ENCODE results near the gene PACS1.
A peak's percentile ranks its signal among the peaks of the same experiment; 100 is the strongest.
"Not testable (repeated sequence)": the region's sequence is repeated elsewhere in the genome, so short reads cannot be mapped to it uniquely, and the experiment has no call there.

The PACS1 gene

GRCh38 chr11:66087148-66087908 is 17.3 kb downstream of the PACS1 start:
- H3K4me1 ChIP-seq (ENCODE audit: control insufficient read depth, insufficient read depth, low read length) = no peaks in the 10 kb centered on the region
- H3K4me3 ChIP-seq (ENCODE audit: low read length) = no peak overlapping the region
- no peak overlapping the region for H3K9ac ChIP-seq (ENCODE audit: low read length)
- no peaks in the 10 kb centered on the region for H3K36me3 ChIP-seq (ENCODE audit: control insufficient read depth, insufficient read depth, low read length)
- H3K27me3 ChIP-seq (ENCODE audit: control insufficient read depth, insufficient read depth, low read length) = no peaks in the 10 kb centered on the region
- no peak overlapping the region for H3K27ac ChIP-seq (ENCODE audit: low read depth, low read length)

GRCh38 chr11:66089067-66089466 is 19.0 kb downstream of the PACS1 start:
- no peaks in the 10 kb centered on the region for H3K27me3 ChIP-seq (ENCODE audit: control insufficient read depth, insufficient read depth, low read length)
- no peak overlapping the region for H3K27ac ChIP-seq (ENCODE audit: low read depth, low read length)
- no peak overlapping the region for H3K4me3 ChIP-seq (ENCODE audit: low read length)
- no peaks in the 10 kb centered on the region for H3K36me3 ChIP-seq (ENCODE audit: control insufficient read depth, insufficient read depth, low read length)
- H3K4me1 ChIP-seq (ENCODE audit: control insufficient read depth, insufficient read depth, low read length) = no peaks in the 10 kb centered on the region
- no peak overlapping the region for H3K9ac ChIP-seq (ENCODE audit: low read length)

- Histone ChIP-seq H3K27ac (ENCODE audit: low read depth, low read length) (no peak overlapping the region), H3K4me3 (ENCODE audit: low read length) (no peak overlapping the region), H3K4me1 (ENCODE audit: control insufficient read depth, insufficient read depth, low read length) (no peaks in the 10 kb centered on the region), H3K36me3 (ENCODE audit: control insufficient read depth, insufficient read depth, low read length) (no peaks in the 10 kb centered on the region), H3K27me3 (ENCODE audit: control insufficient read depth, insufficient read depth, low read length) (no peaks in the 10 kb centered on the region), H3K9ac (ENCODE audit: low read length) (no peak overlapping the region)
These were observed 20.2 kb downstream of the PACS1 start for GRCh38 chr11:66090288-66090687.

GRCh38 chr11:66092125-66092524 is 22.1 kb downstream of the PACS1 start:
- H3K27ac ChIP-seq (ENCODE audit: low read depth, low read length); H3K4me3 ChIP-seq (ENCODE audit: low read length); H3K9ac ChIP-seq (ENCODE audit: low read length); H3K27me3 ChIP-seq (ENCODE audit: control insufficient read depth, insufficient read depth, low read length); H3K4me1 ChIP-seq (ENCODE audit: control insufficient read depth, insufficient read depth, low read length); H3K36me3 ChIP-seq (ENCODE audit: control insufficient read depth, insufficient read depth, low read length): not testable (repeated sequence)

- H3K27me3 ChIP-seq (ENCODE audit: control insufficient read depth, insufficient read depth, low read length); H3K4me1 ChIP-seq (ENCODE audit: control insufficient read depth, insufficient read depth, low read length); H3K4me3 ChIP-seq (ENCODE audit: low read length); H3K9ac ChIP-seq (ENCODE audit: low read length); H3K36me3 ChIP-seq (ENCODE audit: control insufficient read depth, insufficient read depth, low read length); H3K27ac ChIP-seq (ENCODE audit: low read depth, low read length): not testable (repeated sequence)
These were observed 29.7 kb downstream of the PACS1 start for GRCh38 chr11:66099746-66100145.

- Histone ChIP-seq H3K9ac (ENCODE audit: low read length) (no peak overlapping the region), H3K4me3 (ENCODE audit: low read length) (peak overlapping the region; percentile 17), H3K27me3 (ENCODE audit: control insufficient read depth, insufficient read depth, low read length) (no peaks in the 10 kb centered on the region), H3K4me1 (ENCODE audit: control insufficient read depth, insufficient read depth, low read length) (no peaks in the 10 kb centered on the region), H3K36me3 (ENCODE audit: control insufficient read depth, insufficient read depth, low read length) (no peaks in the 10 kb centered on the region), H3K27ac (ENCODE audit: low read depth, low read length) (no peak overlapping the region)
These were observed 30.4 kb downstream of the PACS1 start for GRCh38 chr11:66100272-66101065.

GRCh38 chr11:66101066-66101464 is 31.0 kb downstream of the PACS1 start:
- H3K27me3 ChIP-seq (ENCODE audit: control insufficient read depth, insufficient read depth, low read length) = no peaks in the 10 kb centered on the region

GRCh38 chr11:66104057-66104638 is 34.1 kb downstream of the PACS1 start:
- H3K27me3 ChIP-seq (ENCODE audit: control insufficient read depth, insufficient read depth, low read length) = no peaks in the 10 kb centered on the region
- no peaks in the 10 kb centered on the region for H3K36me3 ChIP-seq (ENCODE audit: control insufficient read depth, insufficient read depth, low read length)
- no peaks in the 10 kb centered on the region for H3K4me1 ChIP-seq (ENCODE audit: control insufficient read depth, insufficient read depth, low read length)
- H3K9ac ChIP-seq (ENCODE audit: low read length) = no peak overlapping the region
- H3K27ac ChIP-seq (ENCODE audit: low read depth, low read length) = no peak overlapping the region
- H3K4me3 ChIP-seq (ENCODE audit: low read length) = no peak overlapping the region

More at GRCh38 chr11:66101066-66101464, 31.0 kb downstream of the PACS1 start:
- H3K9ac ChIP-seq (ENCODE audit: low read length) = no peak overlapping the region
- H3K36me3 ChIP-seq (ENCODE audit: control insufficient read depth, insufficient read depth, low read length) = no peaks in the 10 kb centered on the region
- no peaks in the 10 kb centered on the region for H3K4me1 ChIP-seq (ENCODE audit: control insufficient read depth, insufficient read depth, low read length)
- H3K4me3 ChIP-seq (ENCODE audit: low read length) = no peak overlapping the region
- no peak overlapping the region for H3K27ac ChIP-seq (ENCODE audit: low read depth, low read length)

- Histone ChIP-seq H3K4me1 (ENCODE audit: control insufficient read depth, insufficient read depth, low read length) (no peaks in the 10 kb centered on the region), H3K27me3 (ENCODE audit: control insufficient read depth, insufficient read depth, low read length) (no peaks in the 10 kb centered on the region), H3K36me3 (ENCODE audit: control insufficient read depth, insufficient read depth, low read length) (no peaks in the 10 kb centered on the region), H3K27ac (ENCODE audit: low read depth, low read length) (no peak overlapping the region), H3K4me3 (ENCODE audit: low read length) (no peak overlapping the region), H3K9ac (ENCODE audit: low read length) (no peak overlapping the region)
These were observed 36.9 kb downstream of the PACS1 start for GRCh38 chr11:66106786-66107599.

- no peak overlapping the region for H3K9ac ChIP-seq (ENCODE audit: low read length)
- H3K27ac ChIP-seq (ENCODE audit: low read depth, low read length) = no peak overlapping the region
- H3K36me3 ChIP-seq (ENCODE audit: control insufficient read depth, insufficient read depth, low read length) = no peaks in the 10 kb centered on the region
- H3K4me1 ChIP-seq (ENCODE audit: control insufficient read depth, insufficient read depth, low read length) = peaks cover 6% of the 10 kb centered on the region
- no peak overlapping the region for H3K4me3 ChIP-seq (ENCODE audit: low read length)
- H3K27me3 ChIP-seq (ENCODE audit: control insufficient read depth, insufficient read depth, low read length) = no peaks in the 10 kb centered on the region
These were observed 37.8 kb downstream of the PACS1 start for GRCh38 chr11:66107600-66108510.

GRCh38 chr11:66109294-66109693 is 39.2 kb downstream of the PACS1 start:
- Histone ChIP-seq H3K27ac (ENCODE audit: low read depth, low read length) (no peak overlapping the region), H3K36me3 (ENCODE audit: control insufficient read depth, insufficient read depth, low read length) (no peaks in the 10 kb centered on the region), H3K4me3 (ENCODE audit: low read length) (no peak overlapping the region), H3K4me1 (ENCODE audit: control insufficient read depth, insufficient read depth, low read length) (peaks cover 12% of the 10 kb centered on the region), H3K27me3 (ENCODE audit: control insufficient read depth, insufficient read depth, low read length) (no peaks in the 10 kb centered on the region), H3K9ac (ENCODE audit: low read length) (no peak overlapping the region)
